CD4-positive, CD25-positive, alpha-beta regulatory T cell (primary cell): ENCODE data around the gene HPS1. TPM values are rescaled to one million over a fixed set of nuclear protein-coding genes. Genes with fewer than 3 reads are reported as not detected.
A peak's percentile ranks its signal among the peaks of the same experiment; 100 is the strongest.

Experiments used
- ATAC-seq, 2 donors: fragments of 150-1000 bp; cut with Tn5 transposase; one replicate each; pipeline ENCODE4 v1.10.0; 2021; ENCODE audit warnings: low read depth in 2 of 2, moderate number of reproducible peaks in 2 of 2, moderate library complexity in 1 of 2
- DNase-seq, 3 donors: peaks; one replicate each; pipeline versions ENCODE4 v3.0.0 to v3.0.0-alpha.2; 2012 to 2022; ENCODE audit warnings: mixed read lengths in 1 of 3
- H3K27ac ChIP-seq: one replicate; pipeline ENCODE4 v1.7.0; 2013; ENCODE audit warnings: mild to moderate bottlenecking, low read length; ENCODE audit not compliant: insufficient read depth, poor library complexity, severe bottlenecking
- H3K27me3 ChIP-seq: one replicate; pipeline ENCODE4 v1.7.0; 2013; ENCODE audit warnings: low read length; ENCODE audit not compliant: control insufficient read depth, insufficient read depth
- H3K36me3 ChIP-seq: one replicate; pipeline ENCODE4 v1.7.0; 2013; ENCODE audit warnings: mild to moderate bottlenecking, low read length, moderate library complexity; ENCODE audit not compliant: control insufficient read depth, insufficient read depth
- H3K4me1 ChIP-seq: 2 replicates; pipeline ENCODE4 v1.7.0; 2013; ENCODE audit warnings: mild to moderate bottlenecking, low read length; ENCODE audit not compliant: insufficient read depth, control insufficient read depth, poor library complexity, severe bottlenecking
- H3K4me3 ChIP-seq: one replicate; pipeline ENCODE4 v1.7.0; 2013; ENCODE audit warnings: low read depth, mild to moderate bottlenecking, low read length, moderate library complexity
- H3K9me3 ChIP-seq, 2 experiments: 1 replicate in 1 of 2; 2 replicates in 1 of 2; pipeline ENCODE4 v1.7.0; 2013; ENCODE audit warnings: low read length in 2 of 2, mild to moderate bottlenecking in 1 of 2, moderate library complexity in 1 of 2; ENCODE audit not compliant: control insufficient read depth in 2 of 2
- H3K27ac Mint-ChIP-seq, 3 donors: one replicate each; pipeline ENCODE4 v1.8.0; 2020 to 2022; ENCODE audit warnings: mild to moderate bottlenecking in 3 of 3, mixed read lengths in 3 of 3, moderate library complexity in 2 of 3
- H3K27me3 Mint-ChIP-seq: one replicate; pipeline ENCODE4 v1.8.0; 2022; ENCODE audit warnings: mild to moderate bottlenecking, mixed read lengths
- H3K36me3 Mint-ChIP-seq: one replicate; pipeline ENCODE4 v1.8.0; 2020; ENCODE audit warnings: mixed read lengths
- H3K4me1 Mint-ChIP-seq, 4 donors: one replicate each; pipeline ENCODE4 v1.8.0; 2020 to 2022; ENCODE audit warnings: mixed read lengths in 4 of 4, mild to moderate bottlenecking in 1 of 4
- H3K4me3 Mint-ChIP-seq, 4 donors: one replicate each; pipeline ENCODE4 v1.8.0; 2020 to 2022; ENCODE audit warnings: mild to moderate bottlenecking in 4 of 4, mixed read lengths in 4 of 4, moderate library complexity in 3 of 4
- H3K9me3 Mint-ChIP-seq, 7 donors: one replicate each; pipeline ENCODE4 v1.8.0; 2020 to 2022; ENCODE audit warnings: mixed read lengths in 7 of 7, mild to moderate bottlenecking in 3 of 7, moderate library complexity in 2 of 7
- polyA plus RNA-seq, 4 donors: library from polyadenylated mRNA; unstranded; fragments of 300-500 nt; fragmentation: Illumina TruSeq; gene quantifications; one replicate each; pipeline ENCODE4 v1.2.3, GENCODE V29; 2021
- total RNA-seq: library from RNA; stranded (reverse); gene quantifications from one replicate; pipeline ENCODE4 v1.2.3, GENCODE V29; 2022

Gene HPS1
- total and polyA plus RNA-seq, 5 donors from 2014 or later: 65.2 to 88.5 (median 76.7) TPM

DNA sequence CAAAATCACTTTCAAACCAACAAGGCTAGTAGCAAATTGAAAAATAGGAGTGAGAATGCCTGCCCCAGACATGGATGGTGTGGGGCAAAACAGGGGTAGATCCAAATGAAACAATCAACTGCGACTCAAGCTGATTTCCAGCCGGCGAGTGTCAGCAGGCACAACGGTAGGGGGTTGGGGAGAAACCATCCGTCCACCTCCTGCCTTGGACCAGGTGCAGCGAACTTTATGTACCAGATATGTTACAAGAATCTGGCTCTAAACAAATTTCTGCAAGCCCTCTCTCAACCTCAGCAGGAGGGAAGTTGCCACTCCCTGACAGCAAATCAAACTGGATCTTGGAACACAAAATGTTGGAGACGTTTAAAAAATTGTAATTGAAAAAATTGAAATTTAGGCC lies 76.9 kb downstream of the HPS1 start:
- Mint-ChIP-seq H3K4me1 (no peaks in the 10 kb centered on the region), H3K9me3 (no peaks in the 10 kb centered on the region), H3K27me3 (peaks cover 12% of the 10 kb centered on the region), H3K27ac (no peak overlapping the region), H3K36me3 (no peaks in the 10 kb centered on the region), H3K4me3 (no peak overlapping the region)
- H3K4me3 ChIP-seq: no peak overlapping the region
- H3K27me3 ChIP-seq: no peaks in the 10 kb centered on the region
- no peaks in the 10 kb centered on the region for H3K4me1 ChIP-seq
- H3K9me3 ChIP-seq: no peaks in the 10 kb centered on the region
- DNase-seq (no peak), ATAC-seq (no peak)
- H3K27ac ChIP-seq: no peak overlapping the region
- H3K36me3 ChIP-seq: no peaks in the 10 kb centered on the region

DNA sequence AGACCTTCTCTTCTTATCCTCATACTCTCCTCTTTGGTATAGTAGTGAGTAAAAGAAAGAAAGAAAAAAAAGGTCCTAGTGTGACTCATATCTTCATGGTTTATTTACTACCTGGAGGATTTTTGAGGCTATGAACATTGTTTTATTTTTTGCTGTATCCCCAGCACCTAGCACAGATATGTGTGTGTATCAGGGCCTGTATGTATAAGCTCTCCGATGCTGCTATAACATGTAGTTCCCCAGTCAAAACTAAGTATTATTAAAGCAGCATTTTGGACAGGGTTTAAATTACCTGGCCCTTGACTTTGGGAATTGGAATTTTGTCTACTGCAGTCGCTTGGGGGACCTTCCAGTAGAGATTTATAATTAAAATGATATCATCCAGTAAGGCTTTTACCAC lies 78.1 kb downstream of the HPS1 start:
- H3K9me3 ChIP-seq: no peaks in the 10 kb centered on the region
- H3K36me3 Mint-ChIP-seq: no peaks in the 10 kb centered on the region
- no peaks in the 10 kb centered on the region for H3K36me3 ChIP-seq
- H3K27me3 ChIP-seq: no peaks in the 10 kb centered on the region
- no peaks in the 10 kb centered on the region for H3K9me3 Mint-ChIP-seq
- no peak overlapping the region for H3K4me3 ChIP-seq
- no peaks in the 10 kb centered on the region for H3K4me1 ChIP-seq
- no peak overlapping the region for H3K27ac Mint-ChIP-seq
- H3K4me1 Mint-ChIP-seq: no peaks in the 10 kb centered on the region
- peaks cover 18% of the 10 kb centered on the region for H3K27me3 Mint-ChIP-seq
- H3K4me3 Mint-ChIP-seq: no peak overlapping the region
- H3K27ac ChIP-seq: no peak overlapping the region
- DNase-seq: no peak
- no peak for ATAC-seq

DNA sequence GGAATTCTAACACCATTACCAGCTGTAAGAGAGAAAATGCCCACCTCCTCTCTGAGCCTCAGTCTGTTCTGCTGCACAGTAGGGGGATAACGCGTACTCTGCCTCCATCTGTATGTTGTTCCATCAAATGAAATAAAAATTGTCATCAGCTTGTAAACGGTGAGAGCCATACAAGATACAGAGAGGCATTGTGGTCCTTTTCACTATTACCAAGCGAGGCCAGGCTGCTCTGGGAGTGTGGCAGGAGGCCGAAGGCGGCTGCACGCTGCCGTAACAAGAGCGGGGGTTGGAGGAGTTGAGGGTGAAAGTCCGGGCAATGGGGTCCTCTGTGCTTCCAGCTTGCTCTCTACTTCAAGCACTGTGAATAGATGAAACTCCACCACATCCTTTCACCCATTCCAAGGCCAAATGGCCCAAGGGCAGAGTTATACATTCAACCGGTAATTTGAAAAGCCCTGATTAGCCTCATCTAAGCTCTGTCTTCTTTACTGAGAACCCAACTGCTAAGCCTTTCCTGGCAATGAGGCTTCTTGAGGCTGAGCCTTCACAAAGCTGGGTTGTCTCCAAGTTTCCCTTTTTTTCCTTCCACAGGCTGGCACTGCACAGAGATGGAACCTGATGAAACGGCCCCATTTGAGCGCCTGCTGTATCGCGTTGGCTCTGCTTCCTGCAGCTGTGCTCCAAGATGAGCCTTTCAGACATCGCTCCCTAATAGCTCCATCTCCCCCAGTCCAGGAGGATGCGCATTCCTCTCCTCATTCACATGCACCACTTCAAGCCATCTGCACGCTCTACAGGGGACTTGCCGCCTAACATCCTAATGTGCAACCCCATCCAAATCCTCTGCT lies 78.9 kb downstream of the HPS1 start:
- no peaks in the 10 kb centered on the region for H3K4me1 Mint-ChIP-seq
- no peaks in the 10 kb centered on the region for H3K27me3 ChIP-seq
- peak overlapping the region in 1 of 3 donors; percentile 53 for H3K27ac Mint-ChIP-seq

More for the DNA sequence above, 78.9 kb downstream of the HPS1 start:
- H3K9me3 Mint-ChIP-seq: no peaks in the 10 kb centered on the region
- Histone ChIP-seq H3K4me3 (no peak overlapping the region), H3K36me3 (no peaks in the 10 kb centered on the region), H3K4me1 (no peaks in the 10 kb centered on the region), H3K9me3 (no peaks in the 10 kb centered on the region), H3K27ac (no peak overlapping the region)
- H3K27me3 Mint-ChIP-seq: peaks cover 18% of the 10 kb centered on the region
- no peak for ATAC-seq
- DNase-seq: no peak
- no peak overlapping the region for H3K4me3 Mint-ChIP-seq
- no peaks in the 10 kb centered on the region for H3K36me3 Mint-ChIP-seq

Other genes with a start within 250 kb of the HPS1 start
- not detected for gene LOXL4, start 178.7 kb downstream of the HPS1 start, total RNA-seq
- under 1 TPM in 1 of 4 donors, not detected in 3; 0.10 TPM for gene LOXL4, start 178.7 kb downstream of the HPS1 start, polyA plus RNA-seq
- gene PYROXD2, start 31.8 kb downstream of the HPS1 start, total RNA-seq: 17.8 TPM
- gene PYROXD2, start 31.8 kb downstream of the HPS1 start, polyA plus RNA-seq: 1 to 10 TPM in 3 of 4 donors, under 1 TPM in 1; 0.34 to 4.5 (median 1.5) TPM